Forelimb muscle (tissue), 1 donor: ENCODE results near the gene CYCS. TPM values are rescaled to one million over a fixed set of nuclear protein-coding genes. Genes with fewer than 3 reads are reported as not detected.
"Not testable (repeated sequence)": the region's sequence is repeated elsewhere in the genome, so short reads cannot be mapped to it uniquely, and the experiment has no call there.

Experiments
- DNase-seq: peaks from one replicate; pipeline ENCODE4 v3.0.0-alpha.2; 2013; ENCODE audit warnings: low read depth
- polyA plus RNA-seq: library from polyadenylated mRNA; unstranded; fragments of 120-200 nt; gene quantifications from one replicate; pipeline ENCODE4 v1.2.1, GENCODE V29; 2013; ENCODE audit not compliant: insufficient read length

The CYCS gene
- polyA plus RNA-seq, 1 donor, result 147 TPM

- no peak for DNase-seq
These were observed 6.9 kb downstream of the CYCS start for GRCh38 chr7:25118048-25118753.

DNA sequence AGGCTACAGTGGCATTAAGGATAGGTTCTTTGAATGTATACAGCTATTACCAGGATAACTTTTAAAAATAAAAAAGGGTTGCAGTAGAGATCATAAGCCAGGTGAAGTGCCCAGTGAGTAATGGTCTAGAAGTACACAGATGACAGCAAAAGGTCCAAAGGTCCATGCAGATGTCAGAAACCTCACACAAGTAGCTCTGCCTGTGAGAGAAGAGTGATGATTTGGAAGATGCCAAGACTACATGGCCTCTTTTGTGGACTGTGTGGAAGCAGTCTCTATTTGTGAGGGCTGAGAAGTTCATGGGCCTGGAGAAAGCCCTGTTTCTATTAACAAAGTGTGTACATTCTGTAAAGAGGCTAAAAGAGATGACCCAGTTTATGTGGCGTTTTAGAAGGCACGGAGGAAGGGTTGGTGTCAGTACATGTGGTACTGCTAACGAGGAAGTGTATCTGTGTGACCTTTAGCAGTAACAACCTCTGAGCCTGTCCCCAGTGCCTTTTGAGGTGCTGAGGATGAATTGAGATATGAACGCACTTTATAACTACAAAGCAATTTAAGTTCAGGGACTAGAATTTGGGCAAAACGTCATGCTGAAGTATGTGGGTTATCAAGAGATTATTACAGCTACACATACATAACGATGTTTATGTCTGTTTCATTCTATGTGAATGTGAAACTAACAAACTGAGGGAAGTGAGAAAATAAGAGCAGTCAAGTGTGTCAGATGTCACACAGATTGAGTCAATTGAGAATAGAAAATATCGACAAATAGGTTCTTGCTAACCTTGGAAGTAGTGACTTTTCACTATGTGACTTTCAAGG lies 7.6 kb downstream of the CYCS start:
- DNase-seq, result no peak

DNA sequence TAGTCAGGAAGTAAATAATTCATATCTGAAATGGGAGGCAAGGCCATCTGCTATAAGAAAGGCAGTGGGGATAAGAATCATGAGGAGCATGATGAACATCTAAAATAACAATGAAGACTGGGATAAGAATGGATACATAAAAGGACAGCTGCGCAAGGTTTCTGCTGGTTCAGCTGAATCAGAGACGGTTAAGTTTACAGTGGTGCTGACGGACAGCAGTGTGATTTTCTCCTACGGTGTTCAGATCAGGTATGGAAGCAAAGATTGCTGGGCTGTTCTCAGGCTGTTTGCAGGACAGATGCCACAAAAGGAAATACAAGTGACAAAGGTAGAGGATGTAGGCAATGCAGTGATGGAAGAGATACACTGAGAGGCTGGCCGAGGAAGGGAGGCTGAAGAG lies 8.4 kb downstream of the CYCS start:
- DNase-seq, result no peak

GRCh38 chr7:25110514-25110913 lies 14.5 kb downstream of the CYCS start:
- not testable (repeated sequence) for DNase-seq

GRCh38 chr7:25109276-25109675 lies 15.8 kb downstream of the CYCS start:
- no peak for DNase-seq

DNA sequence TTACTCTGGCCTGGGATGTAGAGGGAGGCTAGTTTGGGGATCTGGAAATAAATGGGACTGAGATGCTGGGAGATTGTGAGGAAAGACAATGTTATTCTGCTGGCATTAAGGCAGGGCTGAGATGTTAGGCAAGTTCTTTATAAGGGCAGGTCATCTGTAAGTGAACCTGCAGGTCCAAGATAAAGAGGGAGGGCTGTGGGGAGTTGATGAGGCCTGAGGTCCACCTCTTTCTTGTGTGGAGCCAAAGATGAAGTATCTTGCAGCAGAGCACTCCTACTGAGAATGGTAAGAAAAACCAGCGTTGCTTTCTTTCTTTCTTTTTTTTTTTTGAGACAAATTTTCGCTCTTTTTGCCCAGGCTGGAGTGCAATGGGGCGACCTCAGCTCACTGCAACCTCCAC lies 19.1 kb downstream of the CYCS start:
- DNase-seq, result no peak

DNA sequence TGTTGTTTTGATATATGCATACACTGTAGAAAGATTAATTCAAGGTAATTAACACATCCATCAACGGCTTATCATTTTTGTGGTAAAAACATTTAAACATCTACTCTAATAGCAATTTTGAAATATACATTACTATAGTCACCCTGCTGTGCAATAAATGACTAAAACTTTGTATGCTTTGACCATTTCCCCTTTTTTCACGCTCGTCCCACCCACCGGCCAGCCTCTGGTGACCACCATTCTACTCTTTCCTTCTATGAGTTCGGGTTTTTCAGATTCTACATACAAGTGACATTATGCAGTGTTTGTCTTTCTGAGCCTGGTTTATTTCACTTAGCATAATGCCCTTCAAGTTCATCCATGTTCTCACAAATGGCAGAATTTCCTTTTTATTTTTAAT lies 21.3 kb downstream of the CYCS start:
- no peak for DNase-seq

DNA sequence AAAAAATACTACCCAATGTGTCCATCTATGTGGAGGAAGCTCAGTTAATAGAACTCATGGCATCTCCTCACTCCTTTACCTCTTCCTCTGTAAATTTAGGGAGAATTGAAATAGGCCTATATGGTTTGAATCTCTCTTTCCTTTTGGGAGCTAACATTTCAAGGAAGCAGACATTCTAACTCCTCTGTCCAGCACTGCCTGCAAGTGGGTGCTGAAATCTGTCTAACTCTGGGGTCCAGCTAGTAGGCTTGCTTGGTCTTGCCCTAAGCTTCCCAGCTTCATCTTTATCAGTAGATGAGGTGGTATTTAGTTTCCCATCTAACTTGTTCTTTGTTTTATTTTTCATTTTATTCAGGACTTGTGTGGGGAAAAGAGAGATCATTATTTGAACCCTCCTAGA lies 23.2 kb downstream of the CYCS start:
- DNase-seq, result no peak

DNA sequence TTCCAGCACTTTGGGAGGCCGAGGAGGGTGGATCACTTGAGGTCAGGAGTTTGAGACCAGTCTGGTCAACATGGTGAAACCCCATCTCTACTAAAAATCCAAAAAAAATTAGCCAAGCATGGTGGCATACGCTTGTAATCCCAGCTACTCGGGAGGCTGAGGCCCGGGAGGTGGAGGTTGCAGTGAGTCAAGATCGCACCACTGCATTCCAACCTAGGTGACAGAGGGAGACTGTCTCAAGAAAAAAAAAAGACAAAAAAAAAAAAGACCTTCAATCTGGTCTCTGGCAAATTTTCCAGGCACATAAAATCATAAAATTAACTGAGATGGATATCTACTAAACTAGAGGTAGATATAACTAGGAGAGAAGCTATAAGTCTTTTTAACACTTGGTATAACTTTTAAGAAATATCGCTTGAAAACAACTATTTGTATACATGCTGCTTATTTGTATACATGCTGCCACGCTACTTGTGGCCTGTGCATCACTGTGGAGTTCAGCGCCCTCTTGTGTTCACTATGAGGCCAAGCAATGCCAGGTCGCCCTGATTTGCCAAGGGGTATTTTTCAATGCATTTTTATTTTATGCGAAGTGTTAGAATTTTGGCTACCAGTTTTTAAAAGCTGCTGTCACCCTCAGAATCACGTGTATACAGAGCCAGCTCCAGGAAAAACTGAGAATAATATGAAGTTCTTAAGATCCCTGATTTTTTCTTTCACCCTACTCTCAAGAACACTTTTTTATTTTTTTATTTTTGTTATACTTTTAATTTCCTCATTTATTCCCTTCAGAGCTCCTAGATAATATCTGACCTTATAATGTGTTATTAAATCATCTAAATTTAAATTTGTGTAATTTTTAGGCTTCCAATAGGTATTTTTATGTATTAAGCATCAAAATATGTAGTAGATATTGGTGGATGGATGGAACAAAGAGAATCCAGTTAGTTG lies 26.7 kb downstream of the CYCS start:
- no peak for DNase-seq

GRCh38 chr7:25095516-25096345 lies 29.3 kb downstream of the CYCS start:
- DNase-seq, result no peak

DNA sequence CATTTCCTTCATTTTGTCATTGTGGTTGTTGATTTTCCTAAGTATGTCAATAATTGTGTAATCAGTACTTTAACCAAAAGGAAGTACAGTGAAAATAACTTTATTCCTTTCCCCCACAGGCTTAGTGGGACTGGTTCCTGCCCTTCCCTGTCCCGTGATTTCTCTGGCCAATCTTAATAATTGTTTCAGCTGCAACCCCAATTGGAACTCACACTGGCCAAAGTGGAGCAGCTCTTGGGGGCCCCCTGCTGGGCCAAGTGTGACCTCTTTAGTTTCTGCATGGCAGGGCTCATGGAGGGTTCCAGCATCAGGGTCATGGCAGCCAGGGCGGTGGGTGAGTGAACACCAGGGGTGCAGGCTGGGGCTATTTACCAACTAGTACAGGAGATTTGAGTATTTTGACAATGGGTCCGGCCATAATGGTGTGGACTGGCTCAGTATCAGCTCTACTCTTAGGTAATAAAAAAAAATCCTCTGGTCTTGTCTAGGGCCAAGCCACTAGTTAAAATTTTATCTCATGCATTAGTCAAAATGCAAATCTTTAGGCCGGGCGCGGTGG lies 31.7 kb downstream of the CYCS start:
- no peak for DNase-seq

- no peak for DNase-seq
These were observed 33.3 kb downstream of the CYCS start for GRCh38 chr7:25091779-25092178.

GRCh38 chr7:25091176-25091575 lies 33.9 kb downstream of the CYCS start:
- DNase-seq, result no peak

DNA sequence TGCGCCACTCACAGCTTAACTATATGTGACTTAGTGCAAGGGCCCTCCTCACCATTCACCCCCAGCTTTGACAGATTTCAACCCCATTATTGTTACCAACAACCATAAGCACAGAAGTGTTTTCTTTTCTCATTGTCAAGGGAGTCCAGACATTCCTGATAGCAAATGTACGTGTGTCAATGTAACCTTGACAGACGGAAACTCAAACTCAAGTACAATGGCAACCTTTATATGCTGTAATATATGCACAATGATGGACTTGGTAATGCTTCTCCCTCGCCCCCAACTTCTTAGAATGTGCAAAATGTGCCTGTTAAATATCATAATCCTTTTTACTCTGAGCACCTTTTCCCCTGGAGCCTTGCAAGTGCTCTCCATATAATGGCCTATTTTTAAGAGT lies 34.7 kb downstream of the CYCS start:
- DNase-seq, result no peak

GRCh38 chr7:25087855-25088254 lies 37.2 kb downstream of the CYCS start:
- no peak for DNase-seq

- DNase-seq, result no peak
These were observed 40.2 kb downstream of the CYCS start for GRCh38 chr7:25084821-25085220.

DNA sequence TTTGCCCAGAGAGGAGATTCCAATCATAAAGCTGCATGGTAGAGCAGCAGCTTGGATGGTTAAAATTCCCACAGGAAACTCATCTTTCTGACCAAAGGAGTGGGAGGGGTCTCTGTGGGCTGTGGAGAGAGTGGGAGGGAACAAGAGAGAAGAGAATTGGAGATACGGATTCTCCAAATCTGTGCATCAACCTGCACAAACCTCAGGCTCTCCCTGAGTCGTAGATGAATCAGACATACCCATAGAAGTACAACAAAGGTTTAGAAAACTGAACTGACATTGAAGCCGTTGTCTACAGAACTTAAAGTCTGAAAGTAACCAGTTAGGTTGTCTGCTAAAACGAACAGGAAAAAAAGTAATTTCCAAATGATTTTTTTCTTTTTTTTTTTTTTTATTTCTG lies 41.9 kb downstream of the CYCS start:
- no peak for DNase-seq

DNA sequence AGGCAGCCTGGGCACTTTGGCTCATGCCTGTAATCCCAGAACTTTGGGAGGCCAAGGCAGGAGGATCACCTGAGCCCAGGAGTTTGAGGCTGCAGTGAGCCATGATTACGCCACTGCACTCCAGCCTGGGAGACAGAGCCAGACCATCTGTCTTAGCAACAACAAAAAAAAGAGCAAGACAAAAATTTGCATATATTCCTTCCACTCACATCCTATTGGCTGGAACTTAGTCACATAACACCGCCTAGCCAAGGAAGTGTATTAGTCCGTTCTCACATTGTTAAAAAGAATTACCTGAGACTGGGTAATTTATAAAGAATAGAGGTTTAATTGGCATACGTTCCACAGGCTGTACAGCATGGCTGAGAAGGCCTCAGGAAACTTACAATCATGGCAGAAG lies 43.0 kb downstream of the CYCS start:
- not testable (repeated sequence) for DNase-seq

DNA sequence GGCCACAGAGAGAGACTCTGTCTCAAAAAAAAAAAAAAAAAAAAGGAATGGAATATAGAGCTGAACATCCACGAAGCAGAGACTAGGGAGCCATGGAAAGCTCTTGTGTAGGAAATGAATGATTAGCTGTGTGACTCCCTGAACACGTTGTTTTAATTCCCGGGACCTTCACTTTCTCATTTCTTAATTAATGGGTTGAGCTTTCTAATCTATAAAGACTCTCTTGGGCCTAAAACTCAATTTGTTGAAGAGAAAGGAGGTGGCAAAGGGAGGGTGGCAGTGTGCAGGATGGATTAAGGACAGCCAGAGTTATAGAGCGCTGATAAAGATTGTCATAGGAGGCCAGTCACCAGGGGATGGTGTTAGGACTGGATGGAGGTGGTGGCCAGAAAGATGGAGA lies 48.0 kb downstream of the CYCS start:
- DNase-seq, result no peak

GRCh38 chr7:25075459-25075858 lies 49.6 kb downstream of the CYCS start:
- no peak for DNase-seq

GRCh38 chr7:25073451-25073850 lies 51.6 kb downstream of the CYCS start:
- no peak for DNase-seq
